ENCODE results near the gene EXOC3L4.

GRCh38 chr14:103094406-103095209, at the start of gene EXOC3L4:
- TF ChIP-seq YY1 (IDR thresholded peaks at IDR 0.05), result no peak
- no peak for TF ChIP-seq CTCF (IDR thresholded peaks at IDR 0.05; ENCODE audit: low read depth, low read length, missing input control)
- TF ChIP-seq REST (IDR thresholded peaks at IDR 0.05), result no peak
- TF ChIP-seq RAD21 (IDR thresholded peaks at IDR 0.05), result peak in 1 of 2 donors; percentile 14
- TF ChIP-seq MAX (IDR thresholded peaks at IDR 0.05), result no peak
- TF ChIP-seq JUND (IDR thresholded peaks at IDR 0.05), result no peak
- no peak for TF ChIP-seq EGR1 (IDR thresholded peaks at IDR 0.05; ENCODE audit: low read depth in 2 of 2)
- TF ChIP-seq ATF3 (IDR thresholded peaks at IDR 0.05), result no peak
- TF ChIP-seq GABPA (IDR thresholded peaks at IDR 0.05 in 1 of 2, conservative IDR thresholded peaks at IDR 0.05 in 1 of 2), result peak in 1 of 2 donors; percentile 19
- no peak for TF ChIP-seq ZBTB33 (IDR thresholded peaks at IDR 0.05)
- TF ChIP-seq SP1 (IDR thresholded peaks at IDR 0.05), result peak; percentile 68
- TF ChIP-seq RXRA (IDR thresholded peaks at IDR 0.05), result peak in 1 of 2 donors; percentile 40
- no peak for TF ChIP-seq TAF1 (conservative IDR thresholded peaks at IDR 0.05)
- TF ChIP-seq NR2F2 (IDR thresholded peaks at IDR 0.05), result peak; percentile 10

Measured in liver (tissue), 3 donors.